HEK293T (cell line): ENCODE measurements around the gene INTS7.

Experiments used
- ARNT ChIP-seq: fragments of 450-650 bp; IDR thresholded peaks from 2 replicates; pipeline ENCODE4 v1.6.1; 2017; ENCODE audit warnings: mild to moderate bottlenecking
- CTBP1 ChIP-seq: fragments of 450-650 bp; IDR thresholded peaks from 2 replicates; pipeline ENCODE4 v1.6.1; 2016; ENCODE audit warnings: borderline replicate concordance
- ELF4 ChIP-seq: fragments of 450-650 bp; IDR thresholded peaks from 2 replicates; pipeline ENCODE4 v1.6.1; 2017; ENCODE audit warnings: antibody characterized with exemption
- FOXA1 ChIP-seq: fragments of 450-650 bp; IDR thresholded peaks from 2 replicates; pipeline ENCODE4 v1.6.1; 2016; ENCODE audit warnings: mild to moderate bottlenecking
- FOXK2 ChIP-seq: fragments of 450-650 bp; IDR thresholded peaks from 2 replicates; pipeline ENCODE4 v1.6.1; 2016; ENCODE audit warnings: mild to moderate bottlenecking
- FOXM1 ChIP-seq: fragments of 450-650 bp; IDR thresholded peaks from 2 replicates; pipeline ENCODE4 v1.6.1; 2017; ENCODE audit warnings: mild to moderate bottlenecking, borderline replicate concordance
- HDGF ChIP-seq: fragments of 450-650 bp; IDR thresholded peaks from 2 replicates; pipeline ENCODE4 v1.6.1; 2017; ENCODE audit warnings: antibody characterized with exemption, borderline replicate concordance
- PKNOX1 ChIP-seq: fragments of 450-650 bp; IDR thresholded peaks from 2 replicates; pipeline ENCODE4 v1.6.1; 2016
- SP1 ChIP-seq: fragments of 450-650 bp; IDR thresholded peaks from 2 replicates; pipeline ENCODE4 v1.6.1; 2017

- TF ChIP-seq HDGF (no peak), FOXM1 (no peak), FOXK2 (no peak), ELF4 (no peak), PKNOX1 (no peak), ARNT (no peak), SP1 (no peak), CTBP1 (no peak), FOXA1 (no peak)
These were observed 49.6 kb downstream of the INTS7 start for GRCh38 chr1:211985556-211986264.
